ENCODE data around the gene HTR1B.

The HTR1B gene

DNA sequence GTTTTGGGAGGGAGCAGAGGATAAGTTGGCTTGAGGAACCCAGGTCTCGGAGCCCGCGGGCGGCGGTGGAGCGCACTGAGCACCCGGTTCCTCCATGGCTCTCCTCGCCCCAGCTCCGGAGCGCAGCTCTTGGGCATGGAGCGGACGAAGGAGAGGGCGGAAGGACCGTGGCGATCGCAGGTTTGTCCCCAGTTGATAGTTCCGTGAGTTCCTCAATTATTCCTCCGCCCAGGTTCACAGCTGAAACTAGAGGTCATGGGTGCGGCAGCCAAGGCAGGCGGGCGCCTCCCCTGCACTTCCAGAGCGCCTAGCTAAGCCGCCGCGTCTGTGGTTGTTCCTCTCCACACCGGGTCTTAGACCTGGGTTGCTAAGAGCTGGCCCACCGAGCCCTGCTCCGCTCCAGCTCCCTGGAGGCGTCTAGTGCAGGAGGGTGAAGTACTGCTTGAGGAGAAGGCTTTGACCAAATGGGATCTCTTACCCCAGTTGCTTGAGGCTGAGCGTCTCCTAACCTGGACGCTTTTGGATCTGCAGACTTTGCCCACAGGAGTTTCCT is at the start of gene HTR1B:
Gene HTR1B, minus strand, starts transcription at position 184 of the 553 bp plus-strand sequence. Its CDS starts 88 bp downstream, at position 96.
- DNase-seq (ENCODE audit: low spot score), result peak; percentile 21

GRCh38 chr6:77512554-77512953 is 49.3 kb upstream of the HTR1B start:
- DNase-seq (ENCODE audit: low spot score), result no peak

DNA sequence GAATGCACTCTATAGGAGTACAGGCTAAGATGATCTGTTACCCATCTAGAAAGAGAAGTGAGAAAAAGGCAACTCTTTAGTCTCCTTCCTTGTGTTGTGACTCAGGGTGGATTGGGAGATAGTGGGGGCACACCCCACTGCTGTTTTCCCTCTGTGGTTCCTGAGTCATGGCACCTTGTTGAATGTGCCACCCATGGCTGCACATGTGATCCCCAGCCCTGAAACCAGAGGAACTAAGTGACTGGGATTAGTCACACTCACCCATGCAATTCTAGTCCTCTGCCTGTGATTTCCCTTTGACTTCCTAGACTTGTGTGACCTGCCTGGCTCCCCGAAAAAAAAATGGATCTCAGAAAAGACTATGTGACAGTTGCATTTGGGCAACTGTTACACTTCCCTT is 48.6 kb upstream of the HTR1B start:
- no peak for DNase-seq (ENCODE audit: low spot score)

GRCh38 chr6:77502981-77503380 is 39.7 kb upstream of the HTR1B start:
- DNase-seq (ENCODE audit: low spot score), result no peak

GRCh38 chr6:77492530-77492929 is 29.2 kb upstream of the HTR1B start:
- no peak for DNase-seq (ENCODE audit: low spot score)

- DNase-seq (ENCODE audit: low spot score), result no peak
These were observed 24.6 kb upstream of the HTR1B start for GRCh38 chr6:77487808-77488425.

DNA sequence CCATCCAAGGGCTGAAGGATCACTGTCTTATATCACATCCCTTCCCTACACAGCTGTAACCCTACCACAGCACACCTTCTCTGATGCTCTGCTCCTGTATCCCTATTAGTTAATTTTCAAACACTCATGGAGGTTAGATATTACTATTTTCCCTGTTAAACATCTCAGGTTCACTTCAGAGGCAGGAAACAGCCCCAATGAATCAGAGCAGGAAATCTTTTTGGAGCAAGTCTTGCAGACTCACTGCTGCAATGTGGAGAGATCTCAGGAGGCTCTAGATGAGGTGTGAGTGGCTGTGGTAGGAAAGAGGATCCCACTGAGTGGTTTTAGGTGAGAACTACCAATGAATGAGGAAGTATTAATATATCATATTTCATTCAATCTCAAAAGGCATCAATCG is 19.7 kb upstream of the HTR1B start:
- DNase-seq (ENCODE audit: low spot score), result no peak

- DNase-seq (ENCODE audit: low spot score), result no peak
These were observed 11.7 kb upstream of the HTR1B start for GRCh38 chr6:77474973-77475372.

DNA sequence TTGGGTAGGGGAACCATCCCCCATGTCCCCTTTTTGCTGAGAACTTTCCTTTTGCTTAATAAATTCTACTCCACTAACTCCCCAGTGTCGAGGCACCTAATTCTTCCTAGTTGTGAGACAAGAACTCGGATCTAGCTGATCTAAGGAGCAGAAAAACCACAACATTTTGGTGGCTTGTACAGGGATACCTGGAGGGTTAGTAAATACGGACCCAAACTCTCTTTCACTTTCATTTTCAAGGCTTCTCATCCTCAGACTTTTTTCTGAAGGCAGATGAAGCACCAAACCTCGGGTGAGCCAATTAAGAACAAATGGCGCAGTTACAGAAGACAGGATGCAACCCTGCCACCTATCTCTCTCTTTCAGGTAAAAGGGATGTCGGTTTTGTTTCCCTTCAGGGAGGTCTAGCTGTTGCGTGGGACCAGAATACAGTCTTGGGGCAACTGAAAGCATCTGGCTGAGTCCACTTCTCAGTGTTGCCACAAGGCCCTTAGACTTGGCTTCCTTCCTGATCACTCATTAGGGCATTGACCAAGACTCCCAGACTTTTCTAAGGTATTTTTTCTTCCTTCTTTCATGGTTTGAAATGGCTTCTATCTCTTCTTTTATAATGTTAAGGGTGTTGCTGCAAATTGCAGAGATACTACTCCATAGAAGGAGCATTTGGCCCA is 11.1 kb upstream of the HTR1B start:
- DNase-seq (ENCODE audit: low spot score), result no peak

DNA sequence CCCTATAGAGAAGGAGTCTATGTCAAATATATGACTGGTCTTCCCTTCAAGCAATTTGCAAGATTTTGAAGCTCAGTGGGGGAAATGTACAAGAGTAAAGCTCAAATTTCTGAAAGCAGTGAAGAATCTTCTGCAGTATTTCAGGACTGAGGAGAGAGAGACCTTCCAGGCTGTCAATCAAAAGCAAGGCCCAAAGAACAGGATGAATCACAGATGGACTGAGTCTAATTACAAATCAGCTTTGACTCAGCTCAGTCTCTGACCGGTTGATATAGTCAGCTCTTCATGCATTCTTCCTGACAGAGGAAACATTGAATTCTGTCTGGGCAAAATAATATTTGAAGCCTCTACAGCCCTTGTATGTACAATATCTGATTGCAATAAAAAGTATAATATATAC is 7.7 kb upstream of the HTR1B start:
- no peak for DNase-seq (ENCODE audit: low spot score)

- DNase-seq (ENCODE audit: low spot score), result no peak
These were observed 5.6 kb upstream of the HTR1B start for GRCh38 chr6:77468939-77469338.

DNA sequence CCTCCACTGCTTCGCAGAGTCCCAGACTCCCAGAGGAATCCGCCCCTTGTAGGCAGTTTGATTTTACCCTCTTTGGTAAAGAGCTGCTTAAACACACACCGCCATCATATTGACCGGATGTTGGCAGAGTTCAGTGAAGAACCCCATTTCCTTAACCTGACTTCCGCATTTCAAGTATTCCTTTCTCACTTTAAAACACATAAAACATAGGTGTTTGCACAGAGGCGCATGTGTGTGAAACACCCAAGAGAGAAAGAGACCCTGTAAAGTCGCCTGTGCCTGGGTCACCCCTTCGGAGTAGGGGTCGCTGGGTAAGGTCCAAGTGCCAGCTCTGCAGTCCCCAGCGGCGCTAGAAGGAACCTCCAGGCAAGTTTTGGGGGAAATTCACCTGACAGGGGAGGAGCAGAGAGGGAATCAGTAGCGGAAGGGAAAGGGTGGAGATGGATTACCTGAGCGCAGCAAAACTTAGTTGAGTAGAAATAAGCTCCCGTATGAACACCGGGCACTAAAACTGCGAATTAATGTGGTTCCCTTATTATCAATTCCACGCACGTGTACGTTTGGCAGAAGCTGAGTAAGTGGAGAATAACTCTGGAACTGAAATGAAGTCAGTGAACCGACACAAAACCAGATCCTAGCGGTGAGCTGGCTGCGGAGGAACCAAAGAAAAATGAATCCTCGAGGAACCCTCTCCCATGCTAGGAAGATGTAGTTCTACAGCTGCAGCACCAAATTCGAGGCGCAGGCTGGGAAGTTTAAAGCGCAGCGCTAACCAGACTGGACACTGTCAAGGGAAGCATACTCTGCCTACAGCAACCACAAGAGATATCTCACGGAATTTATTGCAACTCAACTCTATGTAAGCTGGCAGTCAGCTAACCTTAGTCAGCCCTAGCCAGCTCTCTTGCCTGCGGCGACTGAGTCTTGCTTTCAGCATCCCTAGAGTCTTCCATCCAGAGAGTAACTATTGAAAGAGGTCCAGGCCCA is 3.5 kb upstream of the HTR1B start:
- peak; percentile 24 for DNase-seq (ENCODE audit: low spot score)

- peak; percentile 80 for DNase-seq (ENCODE audit: low spot score)
These were observed 2.8 kb upstream of the HTR1B start for GRCh38 chr6:77466055-77466450.

DNA sequence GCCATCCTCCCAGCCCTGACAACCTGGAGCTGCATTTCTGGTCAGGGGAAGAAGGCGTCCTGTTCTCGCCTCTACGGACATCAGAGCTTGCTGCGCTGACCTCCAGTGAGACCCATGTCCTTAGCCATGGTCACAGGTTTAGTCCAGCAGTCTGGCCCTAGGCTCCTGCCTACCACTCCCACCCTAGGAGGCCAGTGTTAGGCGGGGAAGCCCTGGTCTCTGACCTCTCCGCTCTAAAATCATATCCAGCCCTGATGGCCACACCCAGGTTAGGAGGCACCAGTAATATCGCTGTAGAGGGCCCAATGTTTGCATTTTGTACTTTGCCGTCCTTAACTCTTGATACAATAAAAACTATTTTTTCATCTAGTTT is 1.2 kb upstream of the HTR1B start:
- DNase-seq (ENCODE audit: low spot score), result no peak

DNA sequence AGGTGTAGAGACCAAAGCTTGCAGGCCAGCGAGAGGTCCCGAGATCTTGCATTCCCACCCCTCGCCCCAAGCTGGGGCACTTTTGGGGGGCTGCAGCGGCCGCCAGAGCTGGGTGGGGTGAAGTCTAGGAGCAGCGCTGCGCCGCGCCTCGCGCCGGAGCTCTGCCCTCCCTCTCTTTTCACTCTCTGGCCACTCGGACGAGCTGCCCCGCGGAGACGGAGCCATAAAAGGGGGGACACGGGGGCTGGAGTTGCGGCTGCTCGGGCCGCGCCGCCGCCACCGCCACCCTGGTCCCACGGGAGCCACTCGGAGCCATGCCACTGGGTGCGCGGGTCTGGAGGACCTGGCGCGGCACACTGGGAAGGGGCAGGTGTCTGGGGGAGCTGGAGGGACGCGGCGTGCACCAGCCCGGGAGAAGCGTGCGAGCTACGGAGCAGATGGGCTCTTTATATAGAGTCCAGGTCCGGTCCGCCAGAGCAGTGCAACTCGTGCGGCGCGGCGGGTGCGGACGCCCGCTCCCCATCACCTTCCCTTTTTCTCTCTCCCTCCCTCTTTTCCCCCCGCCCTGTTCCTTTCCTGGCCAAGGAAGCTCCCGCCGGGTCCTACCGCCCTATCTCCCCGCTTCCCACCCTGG is 687 bp upstream of the HTR1B start:
- peak; percentile 11 for DNase-seq (ENCODE audit: low spot score)

GRCh38 chr6:77462359-77463307 is 658 bp downstream of the HTR1B start:
- peak; percentile 4 for DNase-seq (ENCODE audit: low spot score)

DNA sequence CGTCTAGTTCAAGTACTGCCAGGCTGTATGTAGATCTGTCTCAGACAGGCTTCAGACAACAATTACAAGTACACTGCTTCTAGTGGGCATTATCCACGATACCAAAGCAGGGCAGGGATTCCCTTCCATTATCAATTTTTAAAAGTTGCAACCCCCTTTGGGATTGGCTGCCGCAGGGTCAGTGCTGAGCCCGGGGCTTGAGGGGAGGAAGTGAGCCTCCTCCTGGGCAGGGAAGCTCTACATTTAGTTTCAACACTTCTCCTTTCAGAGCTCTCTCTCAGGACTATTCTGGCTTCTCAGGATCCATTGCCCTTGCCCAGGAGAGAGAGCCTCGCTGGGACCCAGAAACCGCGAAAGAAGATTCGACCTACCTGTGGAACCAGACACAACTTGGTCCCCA is 1.5 kb downstream of the HTR1B start:
- no peak for DNase-seq (ENCODE audit: low spot score)

GRCh38 chr6:77458421-77458820 is 4.9 kb downstream of the HTR1B start:
- no peak for DNase-seq (ENCODE audit: low spot score)

- DNase-seq (ENCODE audit: low spot score), result peak; percentile 81
These were observed 5.5 kb downstream of the HTR1B start for GRCh38 chr6:77457720-77458349.

GRCh38 chr6:77456531-77457248 is 6.6 kb downstream of the HTR1B start:
- DNase-seq (ENCODE audit: low spot score), result peak; percentile 85

Measured in AG20443 (cell line).